GM19351 (cell line): Measurements from ENCODE around the gene DGCR8.

ENCODE experiments used
- ATAC-seq: cut with Tn5 transposase; IDR thresholded peaks from one replicate; pipeline ENCODE4 v1.9.1; 2021; ENCODE audit warnings: mild to moderate bottlenecking, moderate library complexity; ENCODE audit not compliant: unreplicated experiment

The DGCR8 gene

GRCh38 chr22:20121856-20122415, 41.9 kb downstream of the DGCR8 start:
- ATAC-seq: no peak

- no peak for ATAC-seq
These were observed 43.5 kb downstream of the DGCR8 start for GRCh38 chr22:20123366-20124082.

GRCh38 chr22:20124083-20124787, 44.2 kb downstream of the DGCR8 start:
- ATAC-seq: no peak

GRCh38 chr22:20125201-20126174, 45.4 kb downstream of the DGCR8 start:
- no peak for ATAC-seq

GRCh38 chr22:20126284-20127029, 46.4 kb downstream of the DGCR8 start:
- ATAC-seq: no peak

- no peak for ATAC-seq
These were observed 47.4 kb downstream of the DGCR8 start for GRCh38 chr22:20127318-20127868.

- no peak for ATAC-seq
These were observed 48.0 kb downstream of the DGCR8 start for GRCh38 chr22:20127869-20128618.

GRCh38 chr22:20128619-20128901, 48.5 kb downstream of the DGCR8 start:
- no peak for ATAC-seq

GRCh38 chr22:20128902-20129746, 49.1 kb downstream of the DGCR8 start:
- no peak for ATAC-seq

- no peak for ATAC-seq
These were observed 49.6 kb downstream of the DGCR8 start for GRCh38 chr22:20129747-20130014.

- ATAC-seq: no peak
These were observed 50.3 kb downstream of the DGCR8 start for GRCh38 chr22:20130319-20130718.

- ATAC-seq: no peak
These were observed 50.9 kb downstream of the DGCR8 start for GRCh38 chr22:20130731-20131596.

- ATAC-seq: no peak
These were observed 51.5 kb downstream of the DGCR8 start, which contains the start of gene ZDHHC8 for GRCh38 chr22:20131597-20131858. Gene ZDHHC8, plus strand, starts transcription at chr22:20131804. Its CDS starts 144 bp downstream, at chr22:20131948.

- no peak for ATAC-seq
These were observed 52.0 kb downstream of the DGCR8 start for GRCh38 chr22:20131859-20132685.

GRCh38 chr22:20132686-20133246, 52.7 kb downstream of the DGCR8 start:
- ATAC-seq: no peak

GRCh38 chr22:20133930-20134549, 54.0 kb downstream of the DGCR8 start:
- ATAC-seq: no peak
